Chondrocyte (in vitro differentiated cells): ENCODE data around the gene ACSM4. TPM values are rescaled to one million over a fixed set of nuclear protein-coding genes. Genes with fewer than 3 reads are reported as not detected.

Experiments
- DNase-seq: peaks from one replicate; pipeline ENCODE4 v3.0.0; 2021; ENCODE audit warnings: mixed read lengths, low spot score
- H3K27ac Mint-ChIP-seq: one replicate; pipeline ENCODE4 v1.8.0; 2021; ENCODE audit warnings: mild to moderate bottlenecking, moderate library complexity, mixed read lengths; ENCODE audit not compliant: unreplicated experiment
- H3K27me3 Mint-ChIP-seq: 2 replicates; pipeline ENCODE4 v1.8.0; 2021; ENCODE audit warnings: low read depth, mixed read lengths
- H3K36me3 Mint-ChIP-seq: 2 replicates; pipeline ENCODE4 v1.8.0; 2021; ENCODE audit warnings: low read depth, mixed read lengths
- H3K4me1 Mint-ChIP-seq: 2 replicates; pipeline ENCODE4 v1.8.0; 2021; ENCODE audit warnings: low read depth, mild to moderate bottlenecking, mixed read lengths
- H3K4me3 Mint-ChIP-seq: one replicate; pipeline ENCODE4 v1.8.0; 2021; ENCODE audit warnings: mild to moderate bottlenecking, moderate library complexity, mixed read lengths; ENCODE audit not compliant: unreplicated experiment
- H3K9me3 Mint-ChIP-seq: 2 replicates; pipeline ENCODE4 v1.8.0; 2021; ENCODE audit warnings: low read depth, mixed read lengths
- CTCF ChIP-seq: fragments of 200-600 bp; sonication (generic); IDR thresholded peaks from 2 replicates; pipeline ENCODE4 v1.5.0; 2021; ENCODE audit warnings: antibody characterized with exemption, mild to moderate bottlenecking, moderate library complexity
- total RNA-seq: library from RNA; stranded (reverse); gene quantifications from 3 replicates; pipeline ENCODE4 v1.2.1, GENCODE V29; 2021

The ACSM4 gene
- total RNA-seq, 1 donor from 2014 or later: not detected

- Mint-ChIP-seq H3K4me1 (no peaks in the 10 kb centered on the region), H3K4me3 (no peak overlapping the region)
Observed at GRCh38 chr12:7361265-7361664, 57.4 kb downstream of the ACSM4 start.

GRCh38 chr12:7362734-7363133 is 58.9 kb downstream of the ACSM4 start:
- no peak for DNase-seq
- Mint-ChIP-seq H3K36me3 (peaks cover 1% of the 10 kb centered on the region), H3K27ac (no peak overlapping the region), H3K4me1 (no peaks in the 10 kb centered on the region), H3K27me3 (no peaks in the 10 kb centered on the region), H3K4me3 (no peak overlapping the region), H3K9me3 (peaks cover 11% of the 10 kb centered on the region)
- no peak for TF ChIP-seq CTCF

More at GRCh38 chr12:7361265-7361664, 57.4 kb downstream of the ACSM4 start:
- H3K27me3 Mint-ChIP-seq: no peaks in the 10 kb centered on the region
- DNase-seq: no peak
- H3K27ac Mint-ChIP-seq: no peak overlapping the region
- peaks cover 1% of the 10 kb centered on the region for H3K36me3 Mint-ChIP-seq
- peaks cover 11% of the 10 kb centered on the region for H3K9me3 Mint-ChIP-seq
- no peak for TF ChIP-seq CTCF

- peak overlapping the region; percentile 53 for H3K4me3 Mint-ChIP-seq
- no peak for TF ChIP-seq CTCF
- peaks cover 13% of the 10 kb centered on the region for H3K4me1 Mint-ChIP-seq
- no peaks in the 10 kb centered on the region for H3K36me3 Mint-ChIP-seq
- peaks cover 18% of the 10 kb centered on the region for H3K9me3 Mint-ChIP-seq
- no peak for DNase-seq
- H3K27me3 Mint-ChIP-seq: no peaks in the 10 kb centered on the region
- H3K27ac Mint-ChIP-seq: peak overlapping the region; percentile 68
Observed at GRCh38 chr12:7369274-7369729, 65.4 kb downstream of the ACSM4 start.

- no peak for DNase-seq
- Mint-ChIP-seq H3K36me3 (no peaks in the 10 kb centered on the region), H3K9me3 (peaks cover 6% of the 10 kb centered on the region), H3K27ac (no peak overlapping the region), H3K27me3 (no peaks in the 10 kb centered on the region), H3K4me3 (no peak overlapping the region), H3K4me1 (peaks cover 13% of the 10 kb centered on the region)
- TF ChIP-seq CTCF: no peak
Observed at GRCh38 chr12:7373226-7373625, 69.4 kb downstream of the ACSM4 start.

GRCh38 chr12:7374423-7375144 is 70.7 kb downstream of the ACSM4 start:
- no peak overlapping the region for H3K27ac Mint-ChIP-seq
- H3K4me3 Mint-ChIP-seq: no peak overlapping the region
- peaks cover 6% of the 10 kb centered on the region for H3K9me3 Mint-ChIP-seq
- peaks cover 4% of the 10 kb centered on the region for H3K4me1 Mint-ChIP-seq
- H3K36me3 Mint-ChIP-seq: no peaks in the 10 kb centered on the region
- peak; percentile 57 for TF ChIP-seq CTCF
- peak; percentile 73 for DNase-seq
- no peaks in the 10 kb centered on the region for H3K27me3 Mint-ChIP-seq
